NCI-H2171 treated with DMSO at 0.1 percent for 48 hours (cell line): ENCODE results near the gene DNAJB1.
"Not testable (repeated sequence)": the region's sequence is repeated elsewhere in the genome, so short reads cannot be mapped to it uniquely, and the experiment has no call there.

Experiments
- DNase-seq: peaks from one replicate; lab custom pipeline; 2025; lab: John Stamatoyannopoulos, UW

DNAJB1 gene

GRCh38 chr19:14517840-14518505 is at the start of gene DNAJB1:
DNAJB1 (minus strand) TSS chr19:14518397; CDS start chr19:14518349, 48 bp downstream.
- peak; percentile 45 for DNase-seq

- DNase-seq, result no peak
These were observed 48.9 kb upstream of the DNAJB1 start for GRCh38 chr19:14567079-14567478.

- DNase-seq, result no peak
These were observed 48.5 kb upstream of the DNAJB1 start for GRCh38 chr19:14566712-14567077.

- no peak for DNase-seq
These were observed 47.8 kb upstream of the DNAJB1 start for GRCh38 chr19:14565765-14566711.

- no peak for DNase-seq
These were observed 47.1 kb upstream of the DNAJB1 start for GRCh38 chr19:14565298-14565679.

- DNase-seq, result not testable (repeated sequence)
These were observed 46.6 kb upstream of the DNAJB1 start for GRCh38 chr19:14564652-14565297.

- no peak for DNase-seq
These were observed 45.9 kb upstream of the DNAJB1 start for GRCh38 chr19:14563989-14564651.

- DNase-seq, result no peak
These were observed 45.4 kb upstream of the DNAJB1 start for GRCh38 chr19:14563590-14563926.

- DNase-seq, result no peak
These were observed 44.7 kb upstream of the DNAJB1 start for GRCh38 chr19:14562660-14563589.

GRCh38 chr19:14561847-14562351 is 43.7 kb upstream of the DNAJB1 start:
- DNase-seq, result no peak

- DNase-seq, result no peak
These were observed 43.1 kb upstream of the DNAJB1 start for GRCh38 chr19:14561249-14561648.

- no peak for DNase-seq
These were observed 42.5 kb upstream of the DNAJB1 start for GRCh38 chr19:14560776-14561108.

GRCh38 chr19:14559916-14560775 is 41.9 kb upstream of the DNAJB1 start:
- DNase-seq, result no peak

- no peak for DNase-seq
These were observed 40.3 kb upstream of the DNAJB1 start for GRCh38 chr19:14558370-14559066.

GRCh38 chr19:14556662-14557188 is 38.5 kb upstream of the DNAJB1 start:
- peak; percentile 26 for DNase-seq

- DNase-seq, result no peak
These were observed 37.9 kb upstream of the DNAJB1 start for GRCh38 chr19:14555918-14556661.

GRCh38 chr19:14554382-14554812 is 36.2 kb upstream of the DNAJB1 start:
- DNase-seq, result peak; percentile 97

- no peak for DNase-seq
These were observed 35.7 kb upstream of the DNAJB1 start for GRCh38 chr19:14553939-14554243.
